GM12872 (cell line): ENCODE measurements around the gene RASSF4.

Source experiments
- CTCF ChIP-seq: IDR thresholded peaks from 3 replicates; pipeline ENCODE4 v1.5.1; 2011; ENCODE audit warnings: low read depth, mild to moderate bottlenecking, low read length, moderate library complexity; ENCODE audit not compliant: insufficient read depth

The RASSF4 gene

DNA sequence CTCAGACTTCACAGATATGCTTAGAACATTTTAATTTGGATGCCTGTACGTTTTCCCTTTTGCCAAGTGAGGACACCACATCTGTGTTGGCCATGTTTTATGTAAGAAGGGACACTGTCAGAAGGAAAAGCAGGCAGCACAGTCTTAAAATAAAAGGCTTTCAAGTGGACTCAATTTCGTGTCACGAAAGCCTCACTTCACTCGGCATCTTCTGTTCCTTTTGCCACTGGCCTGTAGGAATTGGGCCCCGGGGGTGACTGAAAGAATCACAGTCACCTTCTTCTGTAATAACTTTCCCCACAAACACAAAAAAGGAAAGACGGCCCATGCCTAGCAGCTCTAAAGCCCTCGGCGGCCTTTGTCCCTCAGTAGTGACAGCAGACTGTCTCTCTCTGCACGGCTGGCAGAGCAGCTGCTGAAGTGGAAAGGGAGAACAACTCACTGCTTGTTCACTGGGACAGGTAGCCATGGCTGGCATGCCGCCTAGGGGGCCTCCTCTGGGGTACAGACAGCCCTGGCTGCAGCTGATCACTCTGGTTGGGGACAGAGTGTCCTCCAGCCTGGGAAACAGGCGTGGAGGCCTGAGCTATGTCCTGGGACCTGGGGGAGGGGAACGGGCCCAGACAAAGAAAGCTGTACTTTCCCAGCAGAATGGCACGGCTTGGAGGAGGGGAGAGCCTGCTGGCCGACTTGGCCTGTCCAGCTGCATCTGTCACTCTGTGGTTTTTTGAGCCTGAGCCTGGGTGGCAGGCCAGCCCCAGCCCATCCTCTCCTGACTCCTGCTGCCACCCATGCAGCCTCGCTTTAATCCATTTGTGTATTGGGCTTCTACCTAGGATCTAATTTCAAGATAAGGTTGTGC is 4.4 kb downstream of the RASSF4 start:
- no peak for TF ChIP-seq CTCF

GRCh38 chr10:44965104-44965503 is 5.5 kb downstream of the RASSF4 start:
- TF ChIP-seq CTCF, result no peak

DNA sequence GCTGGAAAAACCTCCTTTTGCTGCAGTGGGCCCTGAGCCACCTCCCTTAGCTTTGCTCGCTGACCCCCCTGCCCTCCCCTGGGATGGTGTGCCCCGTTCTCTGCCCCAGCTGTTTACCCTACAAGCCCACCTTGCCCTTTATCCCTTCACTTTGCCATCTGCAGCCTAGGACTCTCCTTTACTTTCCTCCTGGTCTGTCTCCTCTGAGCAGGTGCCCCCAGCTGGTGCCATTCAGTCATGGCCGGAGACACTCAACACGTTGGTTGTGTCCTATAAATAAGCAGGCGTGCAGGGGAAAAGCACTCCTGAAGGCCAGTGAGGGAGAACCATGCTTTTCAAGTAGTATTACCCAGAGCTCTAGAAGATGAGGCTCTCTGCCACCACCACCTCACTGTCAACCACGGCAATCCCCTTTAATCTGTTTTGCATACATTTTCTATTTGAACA is 6.1 kb downstream of the RASSF4 start:
- no peak for TF ChIP-seq CTCF

DNA sequence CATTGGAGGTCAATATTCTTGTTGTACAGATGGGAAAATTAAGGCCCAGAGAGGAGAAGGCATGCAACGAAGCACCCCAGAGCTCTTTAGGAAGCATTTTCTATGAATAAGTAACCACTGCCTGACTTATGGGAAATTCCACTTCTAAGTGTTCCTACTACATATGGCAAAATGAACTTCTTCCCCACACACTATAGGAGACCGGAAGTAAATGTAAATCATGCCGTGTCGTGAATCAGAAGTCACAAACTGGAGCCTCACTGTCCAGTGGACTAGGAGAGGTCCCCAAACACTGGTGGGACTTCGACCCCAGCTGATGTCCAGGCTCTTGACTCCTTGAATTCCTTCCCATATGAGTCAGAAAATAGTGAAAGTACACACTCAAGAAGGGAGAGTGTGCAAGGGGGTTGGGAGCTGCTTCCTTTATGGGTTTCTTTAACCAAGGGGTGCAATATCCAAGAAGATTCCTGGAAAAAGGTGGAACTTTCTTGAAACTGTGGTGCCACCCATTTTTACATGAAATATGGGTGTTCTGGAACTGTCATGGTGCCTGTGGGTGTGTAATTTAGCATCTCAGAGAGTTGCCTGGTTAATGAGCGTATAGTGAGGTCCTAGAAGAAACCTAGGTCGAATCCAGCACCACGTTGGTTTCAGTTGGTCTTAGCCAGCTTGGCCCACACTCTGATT is 6.7 kb downstream of the RASSF4 start:
- TF ChIP-seq CTCF, result no peak

- TF ChIP-seq CTCF, result peak; percentile 17; the same call in 1 of the 3 replicates
Observed at GRCh38 chr10:44966816-44967509, 7.4 kb downstream of the RASSF4 start.

DNA sequence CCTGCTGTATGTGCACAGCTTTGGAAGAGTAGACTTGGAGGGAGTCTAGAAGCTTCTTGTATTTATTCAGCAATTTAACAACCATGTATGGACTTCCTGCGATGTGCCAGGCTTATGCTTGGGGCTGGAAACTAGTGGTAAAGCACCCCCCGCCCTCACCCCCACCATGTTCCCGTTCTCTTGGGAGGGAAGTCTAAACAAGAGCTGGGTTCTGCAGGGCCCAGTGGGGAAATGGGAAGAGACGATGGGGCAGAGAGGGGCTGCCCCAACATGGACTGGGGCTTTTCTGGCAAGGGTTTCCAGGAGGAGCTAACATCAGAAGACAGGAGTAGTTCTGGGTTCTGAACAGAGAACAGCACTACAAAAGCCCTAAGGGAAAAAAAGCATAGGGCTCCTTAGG is 8.0 kb downstream of the RASSF4 start:
- no peak for TF ChIP-seq CTCF

- no peak for TF ChIP-seq CTCF
Observed at GRCh38 chr10:44968091-44968490, 8.5 kb downstream of the RASSF4 start.
